Non-pigmented ciliary epithelial cell (primary cell): Measurements from ENCODE around the gene CDC14C.
"Not testable (repeated sequence)": the region's sequence is repeated elsewhere in the genome, so short reads cannot be mapped to it uniquely, and the experiment has no call there.

ENCODE experiments used
- DNase-seq: peaks from one replicate; pipeline ENCODE4 v3.0.0-alpha.2; 2010; ENCODE audit warnings: low read depth

The CDC14C gene

DNA sequence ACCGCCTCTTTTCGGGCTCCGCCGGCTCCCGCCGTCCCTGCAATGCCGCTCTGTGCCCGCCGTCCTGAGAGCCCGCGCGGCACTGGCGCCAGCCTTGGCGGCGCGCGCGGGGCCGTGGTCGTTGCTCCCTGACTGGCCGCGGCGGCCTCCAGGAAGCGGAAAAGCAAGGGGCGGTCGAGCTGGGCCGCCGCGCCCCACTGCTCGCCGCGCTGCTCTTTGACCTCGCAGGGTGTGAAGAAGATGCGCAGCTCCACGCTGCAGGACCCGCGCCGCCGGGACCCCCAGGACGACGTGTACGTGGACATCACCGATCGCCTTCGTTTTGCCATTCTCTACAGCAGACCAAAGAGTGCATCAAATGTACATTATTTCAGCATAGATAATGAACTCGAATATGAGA is at the start of gene CDC14C:
TSS of gene CDC14C (plus strand) at position 115 of the 400 bp plus-strand sequence. CDS start at position 241, 126 bp downstream.
- DNase-seq = no peak

DNA sequence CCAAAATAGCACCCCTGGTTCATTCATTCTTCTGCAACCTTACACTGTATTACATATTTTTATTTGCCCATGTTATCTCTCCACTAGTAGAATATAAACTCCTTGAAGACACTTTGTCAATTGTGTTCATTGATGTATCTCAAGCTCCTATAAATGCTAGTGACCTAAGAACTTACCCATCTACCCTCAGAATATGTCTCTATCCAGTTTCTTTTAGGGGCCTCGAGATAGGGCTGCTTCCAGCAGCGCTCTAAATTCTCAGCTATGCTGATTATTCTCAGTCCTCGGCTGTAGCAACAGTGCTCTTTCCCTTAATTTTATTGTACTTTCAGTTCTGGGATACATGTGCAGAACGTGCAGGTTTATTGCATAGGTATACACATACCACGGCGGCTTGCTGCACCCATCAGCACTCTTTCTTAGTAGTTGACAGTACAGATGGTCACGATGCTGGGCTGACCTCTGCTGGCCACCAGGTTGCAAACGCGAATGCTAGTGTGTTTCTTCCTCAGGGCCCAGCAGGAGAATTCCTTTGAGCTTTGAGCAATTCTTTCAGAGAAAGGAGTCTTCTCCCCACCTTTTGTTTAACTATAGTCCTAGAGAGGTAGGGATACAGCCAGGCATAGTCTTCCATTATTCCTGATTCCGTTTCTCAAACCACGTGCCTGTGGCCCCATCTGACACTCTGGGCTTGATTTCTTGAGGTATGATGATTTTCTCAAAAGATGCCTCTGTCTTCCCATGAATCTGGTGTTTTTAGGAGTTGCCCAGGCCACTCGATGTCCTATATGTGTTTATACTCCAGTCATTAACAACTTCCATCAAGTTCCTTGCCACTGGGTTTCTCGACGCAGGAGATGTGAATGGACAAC is 49.1 kb upstream of the CDC14C start:
- peak; percentile 24 for DNase-seq

- DNase-seq = no peak
These were observed 48.3 kb upstream of the CDC14C start for GRCh38 chr7:48876087-48876486.

DNA sequence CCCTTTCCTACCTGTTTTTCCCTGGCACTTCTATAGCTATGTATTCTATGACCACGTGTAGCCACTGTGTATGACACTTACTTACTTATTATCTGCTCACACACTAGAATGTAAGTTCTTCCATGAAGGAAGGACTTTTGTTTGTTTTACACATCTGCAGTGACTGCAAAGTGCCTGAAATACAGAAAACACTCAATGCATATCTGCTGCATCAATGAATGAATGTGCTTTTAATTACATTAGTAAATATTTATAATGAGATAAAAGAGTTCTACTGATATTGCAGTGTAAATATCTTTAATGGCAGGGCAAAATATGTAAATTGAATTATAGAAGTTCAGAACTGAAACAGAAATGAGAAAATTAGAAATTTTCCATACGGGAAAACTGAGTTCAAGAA is 43.5 kb upstream of the CDC14C start:
- DNase-seq = no peak

DNA sequence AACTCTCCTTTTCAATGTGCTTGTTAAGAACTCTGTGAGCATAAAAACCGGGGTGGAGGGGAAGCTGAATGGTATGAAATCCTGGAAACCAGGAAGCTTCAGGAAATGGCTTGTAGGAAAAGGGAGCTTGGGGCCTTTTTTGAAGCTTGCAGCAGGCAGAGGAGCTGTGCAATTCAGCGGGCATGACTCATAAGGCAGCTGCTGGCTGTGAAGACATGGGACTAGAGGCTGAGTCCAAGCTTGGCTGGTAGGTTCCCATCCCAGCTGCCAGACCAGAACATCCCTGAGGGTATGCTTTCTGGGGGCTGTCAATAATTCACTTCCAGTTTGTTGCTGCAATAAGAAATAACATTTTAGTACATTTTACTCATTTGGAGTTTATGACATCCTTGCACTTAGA is 36.8 kb upstream of the CDC14C start:
- no peak for DNase-seq

DNA sequence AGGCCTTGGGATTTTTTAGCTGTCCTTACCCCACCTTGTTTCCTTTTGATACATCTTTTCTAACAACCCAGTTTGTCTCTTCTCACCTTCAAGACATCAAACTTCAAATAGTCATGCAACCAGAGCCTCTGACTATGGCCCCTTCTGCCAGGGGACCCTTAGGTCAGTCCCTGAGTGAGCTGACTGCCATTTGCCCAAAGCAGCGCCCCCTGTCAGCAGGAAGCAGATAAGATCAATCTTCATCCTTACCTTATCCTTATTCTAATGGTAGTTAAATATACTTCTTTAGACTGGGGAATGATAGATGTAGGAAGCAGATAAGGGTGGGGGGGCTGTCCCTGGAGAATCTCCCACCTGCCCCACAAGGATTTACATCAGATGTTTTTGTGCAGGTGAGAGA is 29.8 kb upstream of the CDC14C start:
- no peak for DNase-seq

DNA sequence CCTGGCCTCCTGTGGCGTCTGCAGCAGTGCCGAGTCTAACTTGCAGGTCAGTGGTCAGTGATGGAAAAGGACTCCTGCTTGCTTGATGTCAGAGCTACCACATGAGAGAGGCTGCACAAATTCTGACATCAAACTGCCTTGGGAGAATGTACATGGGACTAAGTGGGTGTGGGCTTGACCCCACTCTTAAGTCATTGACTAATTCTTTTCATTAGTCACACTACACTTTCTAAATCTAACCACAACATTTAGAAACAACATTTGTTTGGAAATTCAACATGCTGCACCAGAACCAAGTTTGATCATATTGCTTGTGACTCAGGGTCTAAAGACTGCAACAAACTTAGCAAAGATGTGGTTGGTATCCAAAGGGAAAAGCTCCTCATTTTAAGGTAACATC is 24.4 kb upstream of the CDC14C start:
- DNase-seq = no peak

DNA sequence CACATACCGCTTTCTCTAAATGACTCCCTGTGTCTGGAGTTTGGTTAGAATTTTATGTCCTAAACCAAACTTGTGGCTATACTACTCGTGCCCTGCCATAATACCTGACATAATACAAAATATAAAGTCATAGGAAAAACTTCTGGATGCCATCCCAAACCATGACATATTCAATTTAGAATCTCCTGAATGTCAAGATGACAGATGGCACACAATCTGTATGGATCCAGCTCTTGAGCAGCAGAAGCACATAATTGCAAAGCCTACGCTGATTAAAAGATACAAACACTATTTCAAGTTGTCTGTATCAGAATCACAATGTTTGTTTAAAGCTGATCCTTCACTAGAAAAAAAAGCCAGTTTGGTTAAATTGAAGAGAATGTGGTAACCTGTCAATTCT is 22.4 kb upstream of the CDC14C start:
- no peak for DNase-seq

DNA sequence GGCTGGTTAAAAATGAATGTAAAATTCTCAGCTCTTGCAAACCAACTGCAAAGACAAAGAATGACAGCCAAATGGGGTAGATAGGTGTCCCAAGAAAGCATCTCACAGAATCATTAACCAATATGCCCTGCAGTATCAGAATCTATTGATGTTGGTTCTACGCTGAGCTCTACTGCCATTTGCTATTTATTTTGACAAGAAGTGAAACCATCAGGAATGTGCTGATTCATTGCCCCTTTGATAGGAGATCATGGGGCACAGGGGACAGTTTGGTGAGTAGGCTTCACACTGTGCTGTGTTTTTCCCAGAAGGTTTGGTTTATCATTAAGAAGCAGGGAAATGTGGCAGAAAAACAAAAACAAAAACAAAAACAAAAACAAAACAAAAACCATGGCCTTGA is 19.4 kb upstream of the CDC14C start:
- DNase-seq = no peak

GRCh38 chr7:48905686-48906085 is 18.7 kb upstream of the CDC14C start:
- DNase-seq = not testable (repeated sequence)

GRCh38 chr7:48909887-48910286 is 14.5 kb upstream of the CDC14C start:
- not testable (repeated sequence) for DNase-seq

- DNase-seq = no peak
These were observed 7.1 kb downstream of the CDC14C start for GRCh38 chr7:48931481-48931880.

DNA sequence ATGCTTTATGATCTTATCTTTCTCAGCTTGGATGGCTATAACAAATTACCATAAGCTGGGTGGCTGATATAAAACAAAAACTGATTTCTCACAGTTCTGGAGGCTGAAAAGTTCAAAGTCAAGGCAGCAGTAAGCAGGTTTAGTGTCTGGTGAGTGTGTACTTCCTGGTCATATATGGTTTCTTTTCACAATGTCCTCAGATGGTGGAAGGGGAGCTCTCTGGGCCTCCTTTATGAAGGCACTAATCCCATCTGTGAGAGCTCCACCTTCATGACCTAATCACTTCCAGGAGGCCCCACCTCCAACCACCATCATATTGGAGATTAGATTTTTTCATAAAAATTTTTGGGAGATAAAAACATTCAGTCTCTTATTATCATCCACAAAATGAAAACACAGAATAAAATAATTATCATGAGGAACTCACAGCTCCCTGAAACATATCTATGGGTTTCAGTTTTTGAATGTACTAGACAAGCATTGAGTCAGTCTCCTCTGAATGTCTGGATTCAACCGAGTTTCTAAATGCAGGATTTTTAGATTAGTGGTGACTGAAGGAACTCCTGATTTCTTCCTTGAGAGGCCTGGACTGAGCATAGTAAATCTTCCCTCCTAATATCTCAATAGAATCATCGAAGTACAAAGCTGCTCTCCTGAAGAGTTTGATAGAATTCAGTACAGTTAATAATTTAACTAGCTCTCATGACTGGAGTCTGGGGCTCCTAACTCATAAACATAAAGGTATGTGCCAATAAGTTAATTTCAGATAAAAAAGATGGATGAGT is 8.0 kb downstream of the CDC14C start:
- no peak for DNase-seq

DNA sequence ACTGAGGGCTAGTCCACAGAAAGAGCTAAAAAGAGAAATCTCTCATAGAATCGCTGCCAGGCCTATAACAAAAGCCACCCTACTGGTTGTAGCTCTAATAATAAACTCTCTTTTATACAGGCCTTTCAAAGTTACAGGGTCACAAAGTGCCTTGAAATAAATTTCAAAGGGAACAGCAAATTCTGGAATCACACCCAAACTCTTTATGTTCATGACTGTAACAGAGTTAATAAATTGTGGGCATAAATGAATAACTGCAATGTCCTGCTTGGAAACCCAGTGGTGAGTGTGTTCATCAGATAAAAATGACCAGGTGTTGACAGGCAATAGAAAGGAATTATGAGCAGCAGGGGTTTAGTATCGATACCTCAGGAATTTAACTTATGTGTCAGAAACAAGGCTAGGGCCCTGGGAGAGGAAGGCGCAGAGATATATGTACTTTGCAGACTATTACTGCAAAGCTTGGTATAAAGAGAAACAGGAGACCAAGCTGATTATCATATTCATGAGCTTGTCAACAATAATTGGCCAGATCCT is 9.3 kb downstream of the CDC14C start:
- DNase-seq = no peak

DNA sequence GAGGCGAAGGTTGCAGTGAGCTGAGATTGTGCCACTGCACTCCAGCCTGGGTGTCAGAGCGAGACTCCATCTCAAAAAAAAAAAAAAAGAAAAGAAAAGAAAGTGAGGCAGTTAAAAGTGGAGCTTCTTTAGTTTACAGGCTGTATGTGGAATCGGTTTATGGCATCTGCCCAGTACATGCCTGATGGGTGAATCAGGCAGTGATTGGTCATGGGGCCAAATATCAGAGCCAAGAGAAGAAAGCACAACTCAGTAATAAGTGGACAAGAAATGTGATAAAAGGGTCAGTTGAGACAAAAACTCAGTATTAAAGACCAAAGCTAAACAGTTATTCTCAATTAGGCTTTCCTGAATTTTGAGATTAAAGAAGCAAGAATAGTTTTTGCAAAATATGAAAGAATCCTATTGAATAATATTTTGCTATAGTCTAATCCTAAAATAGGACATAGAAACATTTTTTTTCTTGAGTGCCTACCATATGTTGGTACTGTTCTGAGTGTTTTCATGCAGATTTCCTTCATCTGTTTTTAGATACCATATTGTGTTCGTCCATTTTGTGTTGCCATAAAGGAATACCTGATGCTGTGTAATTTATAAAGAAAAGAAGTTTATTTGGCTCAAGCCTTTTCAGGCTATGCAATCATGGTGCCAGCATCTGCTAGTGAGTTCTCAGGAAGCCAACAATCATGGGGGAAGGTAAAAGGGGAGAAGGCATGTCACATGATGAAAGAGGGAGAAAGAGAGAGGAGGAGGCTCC is 14.4 kb downstream of the CDC14C start:
- DNase-seq = peak; percentile 66

GRCh38 chr7:48943279-48943990 is 19.1 kb downstream of the CDC14C start:
- DNase-seq = no peak

- no peak for DNase-seq
These were observed 31.6 kb downstream of the CDC14C start for GRCh38 chr7:48955916-48956315.

GRCh38 chr7:48959676-48960075 is 35.3 kb downstream of the CDC14C start:
- DNase-seq = no peak

DNA sequence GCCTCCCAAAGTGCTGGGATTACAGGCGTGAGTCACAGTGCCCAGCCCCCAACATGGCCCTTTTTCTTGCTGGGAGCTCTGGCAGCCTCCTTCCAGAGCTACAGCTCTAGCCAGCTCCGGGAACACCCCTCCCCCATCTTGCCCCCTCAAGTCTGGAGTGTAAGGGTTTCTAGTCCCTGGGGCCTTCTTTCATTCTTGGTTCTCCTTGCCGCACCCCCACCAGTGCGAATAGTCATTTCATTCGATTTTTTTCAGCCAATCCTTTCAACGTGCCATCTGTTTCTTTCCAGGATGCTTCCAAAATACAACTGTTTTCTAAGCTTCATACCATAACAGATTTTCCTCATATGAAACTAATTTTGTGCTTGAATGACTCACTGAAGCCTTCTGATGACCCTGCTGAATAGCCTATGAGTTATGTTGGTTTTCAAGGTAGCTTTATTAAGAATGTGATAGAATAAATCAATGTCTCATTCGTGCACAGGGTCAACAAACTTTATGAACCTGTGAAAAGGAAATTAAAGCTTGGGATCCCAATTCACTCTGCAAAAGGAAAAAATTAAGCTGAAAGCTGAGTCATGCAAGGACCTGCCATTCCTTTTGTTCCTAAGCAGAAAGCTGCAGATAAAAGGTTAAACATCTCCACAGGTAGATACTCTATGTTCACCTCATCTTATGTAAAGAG is 38.6 kb downstream of the CDC14C start:
- DNase-seq = peak; percentile 36

DNA sequence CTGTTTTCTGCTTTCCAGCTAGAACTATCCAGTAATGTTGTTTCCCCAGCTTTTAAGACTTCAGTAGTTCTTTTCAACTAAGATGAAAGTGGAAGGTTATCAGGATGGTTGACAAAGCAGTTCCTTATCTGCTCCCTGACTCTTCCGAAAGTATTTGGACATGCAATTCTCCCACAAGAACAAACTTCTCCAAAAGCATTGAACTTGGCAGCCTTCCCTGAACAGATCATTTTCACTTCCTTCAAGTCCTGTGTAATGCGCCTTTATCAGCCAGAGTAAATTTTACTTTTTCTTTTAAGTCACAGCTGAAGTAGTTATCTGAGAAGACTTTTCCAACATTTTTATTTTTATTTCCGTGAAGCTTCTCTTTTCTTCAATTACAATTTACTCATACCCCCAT is 39.7 kb downstream of the CDC14C start:
- DNase-seq = peak; percentile 73

- no peak for DNase-seq
These were observed 46.8 kb downstream of the CDC14C start for GRCh38 chr7:48971173-48971572.
